GM12891 (cell line): ENCODE data around the gene UNCX.

Experiments used
- PAX5 ChIP-seq: IDR thresholded peaks from 2 replicates; pipeline ENCODE4 v1.6.1; 2011; ENCODE audit warnings: low read length, moderate library complexity, mild to moderate bottlenecking; ENCODE audit not compliant: insufficient read depth, severe bottlenecking
- POLR2A ChIP-seq: IDR thresholded peaks from 2 replicates; pipeline ENCODE4 v1.6.1; 2011; ENCODE audit warnings: low read depth, low read length, control low read depth
- POLR2AphosphoS5 ChIP-seq: IDR thresholded peaks from 2 replicates; pipeline ENCODE4 v1.6.1; 2011; ENCODE audit warnings: low read depth, low read length, control low read depth
- POU2F2 ChIP-seq: IDR thresholded peaks from 2 replicates; pipeline ENCODE4 v1.6.1; 2011; ENCODE audit warnings: low read depth, mild to moderate bottlenecking, control low read depth, low read length, moderate library complexity
- SPI1 ChIP-seq: IDR thresholded peaks from 2 replicates; pipeline ENCODE4 v1.6.1; 2011; ENCODE audit warnings: low read depth, low read length, control low read depth
- TAF1 ChIP-seq: IDR thresholded peaks from 2 replicates; pipeline ENCODE4 v1.6.1; 2011; ENCODE audit warnings: low read depth, low read length, control low read depth

- TF ChIP-seq POLR2AphosphoS5 (no peak), POU2F2 (no peak), POLR2A (no peak), TAF1 (no peak), SPI1 (no peak), PAX5 (no peak)
Measured at GRCh38 chr7:1240517-1241257, 8.0 kb downstream of the UNCX start.
